DND-41 (cell line): ENCODE measurements around the gene IRX2.

Experiments
- ATAC-seq: fragments of 200-7000 bp; cut with Tn5 transposase; 3 replicates; pipeline ENCODE4 v1.9.1; 2021; ENCODE audit warnings: low read depth; ENCODE audit not compliant: insufficient read depth
- DNase-seq: peaks from one replicate; pipeline ENCODE4 v3.0.0-alpha.2; 2020
- H2AFZ ChIP-seq: 2 replicates; pipeline ENCODE4 v1.6.0; 2012; ENCODE audit warnings: low read depth, low read length
- H3K27ac ChIP-seq: 2 replicates; pipeline ENCODE4 v1.5.1; 2012; ENCODE audit warnings: low read length, inconsistent platforms
- H3K27me3 ChIP-seq: fragments of 200-600 bp; sonication (generic); 2 replicates; pipeline ENCODE4 v1.6.0; 2012; ENCODE audit warnings: low read length, mild to moderate bottlenecking, inconsistent platforms; ENCODE audit not compliant: insufficient read depth, poor library complexity
- H3K36me3 ChIP-seq: 2 replicates; pipeline ENCODE4 v1.5.1; 2012; ENCODE audit warnings: low read length, inconsistent platforms; ENCODE audit not compliant: insufficient read depth
- H3K4me1 ChIP-seq: 2 replicates; pipeline ENCODE4 v1.5.1; 2012; ENCODE audit warnings: mild to moderate bottlenecking, low read length; ENCODE audit not compliant: insufficient read depth
- H3K4me2 ChIP-seq: 2 replicates; pipeline ENCODE4 v1.6.0; 2012; ENCODE audit warnings: mild to moderate bottlenecking, moderate library complexity, low read length, inconsistent platforms; ENCODE audit not compliant: insufficient read depth
- H3K4me3 ChIP-seq, 2 experiments: fragments of 200-600 bp in 1 of 2; shearing (Covaris generic) in 1 of 2; 2 replicates each; pipeline ENCODE4 v1.5.1; 2012 to 2016; ENCODE audit warnings: inconsistent platforms in 2 of 2, low read length in 2 of 2, mild to moderate bottlenecking in 2 of 2, low read depth in 1 of 2, moderate library complexity in 1 of 2
- H3K79me2 ChIP-seq: 2 replicates; pipeline ENCODE4 v1.6.0; 2012; ENCODE audit warnings: low read length, inconsistent platforms; ENCODE audit not compliant: insufficient read depth
- H3K9ac ChIP-seq: 2 replicates; pipeline ENCODE4 v1.6.0; 2012; ENCODE audit warnings: low read depth, mild to moderate bottlenecking, inconsistent platforms, low read length, moderate library complexity
- H3K9me3 ChIP-seq: 2 replicates; pipeline ENCODE4 v1.5.1; 2012; ENCODE audit warnings: low read length, moderate library complexity, mild to moderate bottlenecking, inconsistent platforms; ENCODE audit not compliant: insufficient read depth, severe bottlenecking
- H4K20me1 ChIP-seq: 2 replicates; pipeline ENCODE4 v1.6.0; 2012; ENCODE audit warnings: low read length; ENCODE audit not compliant: insufficient read depth
- EZH2 ChIP-seq: IDR thresholded peaks from 3 replicates; pipeline ENCODE4 v1.6.1; 2012; ENCODE audit warnings: borderline replicate concordance, low read depth, mild to moderate bottlenecking, moderate library complexity, low read length, inconsistent platforms; ENCODE audit not compliant: severe bottlenecking
- TF ChIP-seq, protein P1 (sequence below): IDR thresholded peaks from 2 replicates; pipeline ENCODE4 v1.5.1; 2012; ENCODE audit warnings: borderline replicate concordance, low read length, moderate library complexity, mild to moderate bottlenecking; ENCODE audit not compliant: poor library complexity, severe bottlenecking; ENCODE audit errors: extremely low read depth

Gene IRX2

DNA sequence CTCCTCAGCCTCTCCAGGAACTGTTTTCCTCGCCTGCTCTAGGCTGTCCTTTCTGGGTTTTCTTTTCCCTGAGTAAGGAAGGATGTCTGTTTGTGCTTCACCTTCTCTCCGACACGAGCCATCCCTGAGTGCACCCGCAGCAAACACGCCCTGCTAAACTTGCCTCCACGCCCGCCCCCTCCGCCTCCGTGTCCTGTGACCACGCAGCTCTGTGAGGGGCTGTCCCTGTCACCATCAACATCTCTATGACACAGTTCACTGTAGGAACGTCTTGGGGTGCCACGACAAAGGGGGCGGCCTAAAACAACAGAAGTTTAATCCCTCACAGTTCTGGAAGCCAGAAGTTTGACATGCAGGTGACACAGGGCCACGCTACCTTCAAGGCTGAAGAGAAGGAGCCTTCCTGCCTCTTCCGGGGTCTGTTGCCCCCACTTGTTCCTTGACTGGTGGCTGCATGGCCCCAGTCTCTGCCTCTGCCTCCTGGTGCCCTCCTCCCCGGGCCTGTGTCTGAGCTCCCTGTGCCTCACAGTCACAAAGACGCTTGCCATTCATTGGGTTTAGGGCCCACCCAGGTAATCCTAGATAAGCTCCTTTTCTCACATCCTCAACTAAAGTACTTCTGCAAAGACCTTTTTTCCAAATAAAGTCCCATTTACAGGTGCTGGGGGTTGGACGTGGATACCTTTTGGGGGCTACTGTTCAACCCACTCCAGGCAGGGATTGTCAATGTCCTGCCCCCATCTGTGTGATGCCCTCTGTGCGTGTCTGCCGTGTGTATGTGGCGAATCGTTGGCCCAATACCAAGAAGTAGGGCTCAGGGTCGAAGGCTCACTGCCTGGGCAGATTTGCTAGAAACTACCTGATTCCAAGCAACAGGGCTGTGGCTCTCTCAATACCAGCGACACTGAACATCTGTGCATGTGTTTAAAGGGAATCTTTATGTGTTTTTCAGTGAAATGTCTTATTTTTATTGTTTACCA, 39.7 kb downstream of the IRX2 start:
- Histone ChIP-seq H3K36me3 (no peaks in the 10 kb centered on the region), H2AFZ (no peak overlapping the region), H3K4me1 (no peaks in the 10 kb centered on the region), H3K9me3 (no peaks in the 10 kb centered on the region), H3K27me3 (no peaks in the 10 kb centered on the region), H4K20me1 (no peaks in the 10 kb centered on the region), H3K4me2 (no peak overlapping the region), H3K4me3 (no peak overlapping the region), H3K9ac (no peak overlapping the region), H3K79me2 (no peaks in the 10 kb centered on the region), H3K27ac (no peak overlapping the region)
- no peak for TF ChIP-seq EZH2
- TF ChIP-seq, protein P1, sequence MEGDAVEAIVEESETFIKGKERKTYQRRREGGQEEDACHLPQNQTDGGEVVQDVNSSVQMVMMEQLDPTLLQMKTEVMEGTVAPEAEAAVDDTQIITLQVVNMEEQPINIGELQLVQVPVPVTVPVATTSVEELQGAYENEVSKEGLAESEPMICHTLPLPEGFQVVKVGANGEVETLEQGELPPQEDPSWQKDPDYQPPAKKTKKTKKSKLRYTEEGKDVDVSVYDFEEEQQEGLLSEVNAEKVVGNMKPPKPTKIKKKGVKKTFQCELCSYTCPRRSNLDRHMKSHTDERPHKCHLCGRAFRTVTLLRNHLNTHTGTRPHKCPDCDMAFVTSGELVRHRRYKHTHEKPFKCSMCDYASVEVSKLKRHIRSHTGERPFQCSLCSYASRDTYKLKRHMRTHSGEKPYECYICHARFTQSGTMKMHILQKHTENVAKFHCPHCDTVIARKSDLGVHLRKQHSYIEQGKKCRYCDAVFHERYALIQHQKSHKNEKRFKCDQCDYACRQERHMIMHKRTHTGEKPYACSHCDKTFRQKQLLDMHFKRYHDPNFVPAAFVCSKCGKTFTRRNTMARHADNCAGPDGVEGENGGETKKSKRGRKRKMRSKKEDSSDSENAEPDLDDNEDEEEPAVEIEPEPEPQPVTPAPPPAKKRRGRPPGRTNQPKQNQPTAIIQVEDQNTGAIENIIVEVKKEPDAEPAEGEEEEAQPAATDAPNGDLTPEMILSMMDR: no peak
- no peak for DNase-seq
- ATAC-seq: no peak

DNA sequence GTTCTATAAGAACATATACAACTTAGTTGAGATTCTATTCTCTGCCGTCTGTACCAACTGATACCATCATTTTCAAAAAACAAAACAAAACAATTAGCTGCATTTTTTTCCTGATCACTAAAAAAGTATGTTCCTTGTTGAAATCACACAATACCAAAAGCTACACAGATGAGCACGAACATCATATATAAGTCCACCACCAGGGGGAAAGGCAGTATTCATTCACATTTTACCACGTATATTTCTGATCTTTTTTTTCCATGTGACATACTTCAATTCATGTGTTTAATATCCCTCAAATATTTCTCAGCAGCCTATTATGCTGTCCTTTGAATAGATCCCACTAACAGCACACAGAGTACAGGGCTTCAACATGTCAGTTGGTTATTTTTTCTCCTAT, 40.6 kb downstream of the IRX2 start:
- no peak overlapping the region for H2AFZ ChIP-seq
- H3K36me3 ChIP-seq: no peaks in the 10 kb centered on the region
- H4K20me1 ChIP-seq: no peaks in the 10 kb centered on the region
- no peak for DNase-seq
- no peak overlapping the region for H3K4me2 ChIP-seq
- no peak for ATAC-seq
- TF ChIP-seq, protein P1: peak; percentile 49
- no peak for TF ChIP-seq EZH2
- no peaks in the 10 kb centered on the region for H3K79me2 ChIP-seq
- H3K27me3 ChIP-seq: no peaks in the 10 kb centered on the region
- H3K9me3 ChIP-seq: no peaks in the 10 kb centered on the region
- H3K4me3 ChIP-seq: no peak overlapping the region
- no peaks in the 10 kb centered on the region for H3K4me1 ChIP-seq
- H3K9ac ChIP-seq: no peak overlapping the region
- no peak overlapping the region for H3K27ac ChIP-seq

DNA sequence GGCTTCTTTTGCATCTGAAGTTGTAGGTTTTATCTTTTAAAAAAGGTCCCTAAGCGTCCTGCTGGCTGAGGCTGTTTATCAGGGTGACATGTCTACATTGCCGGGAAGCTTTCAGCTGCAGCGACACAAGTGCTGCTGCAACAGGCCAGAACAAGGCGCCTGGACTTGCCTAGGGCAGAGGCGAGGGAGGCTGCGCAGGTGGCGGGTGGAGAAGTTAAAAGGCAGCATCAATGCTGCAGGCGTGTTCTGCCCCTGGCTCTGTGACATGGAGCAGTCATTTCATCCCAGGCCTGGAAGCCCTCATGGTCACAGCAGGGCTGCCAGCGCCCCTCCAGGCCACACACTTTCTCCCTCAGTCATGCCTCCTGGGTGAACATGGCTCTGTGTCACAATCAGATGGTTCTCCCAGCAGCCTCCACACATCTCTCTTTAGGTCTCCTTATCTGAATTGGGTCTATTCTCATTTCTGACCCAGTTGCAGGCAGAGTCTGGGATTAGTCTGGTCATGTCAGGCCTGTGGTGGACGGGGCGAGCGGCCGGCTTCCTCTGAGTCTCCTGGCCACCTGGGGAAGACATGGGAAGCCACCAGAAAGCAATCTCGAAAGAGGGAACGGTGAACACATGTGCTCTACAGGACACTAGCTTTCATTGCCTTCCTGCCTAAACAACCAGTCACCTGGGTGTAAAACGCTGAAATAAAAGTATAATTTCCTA, 41.3 kb downstream of the IRX2 start:
- H3K9me3 ChIP-seq: no peaks in the 10 kb centered on the region
- H3K27ac ChIP-seq: no peak overlapping the region
- H3K9ac ChIP-seq: no peak overlapping the region
- no peaks in the 10 kb centered on the region for H3K27me3 ChIP-seq
- H3K4me1 ChIP-seq: no peaks in the 10 kb centered on the region
- no peak overlapping the region for H2AFZ ChIP-seq
- H3K36me3 ChIP-seq: no peaks in the 10 kb centered on the region
- H3K79me2 ChIP-seq: no peaks in the 10 kb centered on the region
- no peak overlapping the region for H3K4me3 ChIP-seq
- DNase-seq (no peak), ATAC-seq (no peak)
- H4K20me1 ChIP-seq: no peaks in the 10 kb centered on the region
- TF ChIP-seq, protein P1: no peak
- TF ChIP-seq EZH2: no peak
- no peak overlapping the region for H3K4me2 ChIP-seq
